ENCODE data around the gene COG7. TPM values are rescaled to one million over a fixed set of nuclear protein-coding genes. Genes with fewer than 3 reads are reported as not detected.

The COG7 gene
- total RNA-seq, 1 experiment from 2014 or later, result 38.3 TPM

DNA sequence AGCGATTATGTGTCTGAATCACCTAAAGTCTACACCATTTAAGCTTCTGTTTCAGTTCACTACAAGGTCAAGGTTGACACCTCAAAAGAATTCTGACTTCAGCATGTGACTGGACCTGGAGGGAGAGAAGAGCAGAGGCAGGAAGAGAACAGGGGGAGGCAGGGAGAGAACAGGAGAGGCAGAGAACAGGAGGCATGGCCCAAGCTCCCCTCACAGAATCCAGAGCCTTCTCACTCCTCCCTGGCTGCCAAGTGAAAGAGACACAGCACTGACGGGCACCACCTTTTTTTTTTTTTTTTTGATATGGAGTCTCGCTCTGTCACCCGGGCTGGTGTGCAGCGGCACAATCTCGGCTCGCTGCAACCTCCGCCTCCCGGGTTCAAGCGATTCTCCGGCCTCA lies 45.9 kb upstream of the COG7 start:
- no peaks in the 10 kb centered on the region for H3K9me3 ChIP-seq (ENCODE audit: insufficient read depth, low read depth)
- no peaks in the 10 kb centered on the region; the same call in 1 of the 2 replicates for H3K36me3 ChIP-seq (ENCODE audit: low read depth)
- intact Hi-C loops (cut with micrococcal nuclease; ENCODE audit: unreplicated experiment), result no loop called here
- peaks cover 3% of the 10 kb centered on the region; the same call in 1 of the 2 replicates for H3F3A ChIP-seq (ENCODE audit: insufficient read depth, low read depth)
- no peak overlapping the region for H3K4me3 ChIP-seq
- H3K4me1 ChIP-seq (replicated peaks; ENCODE audit: insufficient read depth), result peaks cover 6% of the 10 kb centered on the region
- H3K27me3 ChIP-seq (ENCODE audit: insufficient read depth, low read depth), result no peaks in the 10 kb centered on the region
- peaks cover 18% of the 10 kb centered on the region for H4K20me1 ChIP-seq (ENCODE audit: insufficient read depth)
- BruUV-seq (replicated peaks), result no TSS peak
- H3K4me2 ChIP-seq, result no peak overlapping the region
- no peak overlapping the region for H3K27ac ChIP-seq
- TF ChIP-seq, protein P1, sequence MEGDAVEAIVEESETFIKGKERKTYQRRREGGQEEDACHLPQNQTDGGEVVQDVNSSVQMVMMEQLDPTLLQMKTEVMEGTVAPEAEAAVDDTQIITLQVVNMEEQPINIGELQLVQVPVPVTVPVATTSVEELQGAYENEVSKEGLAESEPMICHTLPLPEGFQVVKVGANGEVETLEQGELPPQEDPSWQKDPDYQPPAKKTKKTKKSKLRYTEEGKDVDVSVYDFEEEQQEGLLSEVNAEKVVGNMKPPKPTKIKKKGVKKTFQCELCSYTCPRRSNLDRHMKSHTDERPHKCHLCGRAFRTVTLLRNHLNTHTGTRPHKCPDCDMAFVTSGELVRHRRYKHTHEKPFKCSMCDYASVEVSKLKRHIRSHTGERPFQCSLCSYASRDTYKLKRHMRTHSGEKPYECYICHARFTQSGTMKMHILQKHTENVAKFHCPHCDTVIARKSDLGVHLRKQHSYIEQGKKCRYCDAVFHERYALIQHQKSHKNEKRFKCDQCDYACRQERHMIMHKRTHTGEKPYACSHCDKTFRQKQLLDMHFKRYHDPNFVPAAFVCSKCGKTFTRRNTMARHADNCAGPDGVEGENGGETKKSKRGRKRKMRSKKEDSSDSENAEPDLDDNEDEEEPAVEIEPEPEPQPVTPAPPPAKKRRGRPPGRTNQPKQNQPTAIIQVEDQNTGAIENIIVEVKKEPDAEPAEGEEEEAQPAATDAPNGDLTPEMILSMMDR (conservative IDR thresholded peaks at IDR 0.05), result no peak
- no peak for TF ChIP-seq EZH2 (IDR thresholded peaks at IDR 0.05; ENCODE audit: low read depth)
- no peak overlapping the region for H2AFZ ChIP-seq
- CTCF ChIA-PET, result no interaction called here
- peaks cover 49% of the 10 kb centered on the region for H3K79me2 ChIP-seq (ENCODE audit: low read depth)
- POLR2A ChIA-PET (ENCODE audit: unreplicated experiment), result no interaction called here
- DNase-seq, result no peak
- H3K9me2 ChIP-seq (ENCODE audit: insufficient read depth), result no peaks in the 10 kb centered on the region

DNA sequence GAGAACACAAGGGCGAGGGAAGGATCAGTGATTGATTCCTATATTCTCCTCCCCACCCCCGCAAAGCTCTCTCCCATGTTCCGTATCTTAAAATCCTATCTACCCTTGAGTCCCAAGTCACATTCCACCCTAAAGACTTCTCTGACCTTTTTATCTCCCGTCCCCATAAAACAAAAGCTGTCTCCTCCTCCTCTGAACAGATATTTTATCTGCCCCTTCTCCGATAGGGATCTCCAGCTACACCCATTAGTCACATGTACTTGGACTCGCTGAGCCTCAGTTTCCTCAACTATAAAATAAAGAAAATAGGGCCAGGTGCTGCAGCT lies 44.5 kb upstream of the COG7 start:
- Histone ChIP-seq H3K27me3 (ENCODE audit: insufficient read depth, low read depth) (no peaks in the 10 kb centered on the region), H3K4me1 (replicated peaks; ENCODE audit: insufficient read depth) (no peaks in the 10 kb centered on the region), H3K27ac (no peak overlapping the region), H3K4me2 (no peak overlapping the region), H3K79me2 (ENCODE audit: low read depth) (peaks cover 35% of the 10 kb centered on the region), H3F3A (ENCODE audit: insufficient read depth, low read depth) (peaks cover 2% of the 10 kb centered on the region; the same call in 1 of the 2 replicates), H3K9me3 (ENCODE audit: insufficient read depth, low read depth) (no peaks in the 10 kb centered on the region), H3K36me3 (ENCODE audit: low read depth) (peaks cover 2% of the 10 kb centered on the region; the same call in 1 of the 2 replicates), H2AFZ (no peak overlapping the region), H3K9me2 (ENCODE audit: insufficient read depth) (no peaks in the 10 kb centered on the region), H4K20me1 (ENCODE audit: insufficient read depth) (peaks cover 13% of the 10 kb centered on the region; the same call in 1 of the 2 replicates), H3K4me3 (no peak overlapping the region)
- CTCF ChIA-PET, result interaction anchor here (0.6 kb wide), 1 partner anchor 11 kb away, joined by 4 read pairs; no protein-coding TSS in a partner anchor
- intact Hi-C loops (cut with micrococcal nuclease; ENCODE audit: unreplicated experiment), result no loop called here
- POLR2A ChIA-PET (ENCODE audit: unreplicated experiment), result no interaction called here
- BruUV-seq (replicated peaks), result no TSS peak
- no peak for DNase-seq
- TF ChIP-seq EZH2 (IDR thresholded peaks at IDR 0.05; ENCODE audit: low read depth), result no peak
- TF ChIP-seq, protein P1 (conservative IDR thresholded peaks at IDR 0.05), result no peak

DNA sequence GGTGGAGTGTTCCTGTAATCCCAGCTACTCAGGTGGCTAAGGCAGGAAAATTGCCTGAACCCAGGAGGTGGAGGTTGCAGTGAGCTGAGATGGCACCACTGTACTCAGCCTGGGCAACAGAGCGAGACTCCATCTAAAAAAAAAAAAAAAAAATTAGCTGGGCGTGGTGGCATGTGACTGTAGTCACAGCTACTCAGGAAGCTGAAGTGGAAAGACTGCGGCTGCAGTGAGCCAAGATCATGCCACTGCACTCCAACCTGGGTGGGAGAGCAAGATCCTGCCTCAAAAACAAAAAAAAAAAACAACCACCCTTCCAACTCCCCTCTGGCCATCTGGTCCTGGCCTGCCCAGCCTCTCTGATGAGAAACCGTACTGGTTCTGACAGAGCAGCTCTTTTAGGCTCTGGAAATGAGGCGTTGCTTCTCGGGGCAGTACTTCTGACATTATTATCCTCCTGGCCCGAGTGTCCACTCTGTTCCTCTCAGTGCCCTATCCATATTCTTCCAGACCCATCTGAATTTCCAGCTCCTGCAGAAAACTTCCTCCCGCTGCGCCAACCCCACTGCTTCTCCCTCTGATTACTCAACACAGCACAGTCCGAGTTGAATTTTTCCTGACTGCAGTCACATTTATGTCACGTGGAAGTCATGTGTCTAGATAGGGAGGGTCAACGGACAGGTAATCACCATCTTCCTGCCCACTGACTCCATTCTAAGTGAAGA lies 44.0 kb upstream of the COG7 start:
- H3K4me1 ChIP-seq (replicated peaks; ENCODE audit: insufficient read depth), result no peaks in the 10 kb centered on the region
- no peaks in the 10 kb centered on the region for H3K9me2 ChIP-seq (ENCODE audit: insufficient read depth)
- H3K9me3 ChIP-seq (ENCODE audit: insufficient read depth, low read depth), result no peaks in the 10 kb centered on the region
- BruUV-seq (replicated peaks), result TSS peak; percentile 10
- no peak overlapping the region for H3K4me3 ChIP-seq
- ChIA-PET CTCF (interaction anchor here (0.6 kb wide), 1 partner anchor 12 kb away, joined by 4 read pairs; no protein-coding TSS in a partner anchor), POLR2A (ENCODE audit: unreplicated experiment) (interaction anchor here (0.6 kb wide), 1 partner anchor 13 kb away, joined by 4 read pairs; no protein-coding TSS in a partner anchor)
- no peak overlapping the region for H2AFZ ChIP-seq
- H3F3A ChIP-seq (ENCODE audit: insufficient read depth, low read depth), result peaks cover 5% of the 10 kb centered on the region; the same call in 1 of the 2 replicates
- peaks cover 30% of the 10 kb centered on the region for H3K79me2 ChIP-seq (ENCODE audit: low read depth)
- TF ChIP-seq, protein P1 (conservative IDR thresholded peaks at IDR 0.05), result no peak
- no peak for TF ChIP-seq EZH2 (IDR thresholded peaks at IDR 0.05; ENCODE audit: low read depth)
- intact Hi-C loops (cut with micrococcal nuclease; ENCODE audit: unreplicated experiment), result no loop called here
- H3K36me3 ChIP-seq (ENCODE audit: low read depth), result peaks cover 7% of the 10 kb centered on the region; the same call in 1 of the 2 replicates
- no peak overlapping the region for H3K27ac ChIP-seq
- DNase-seq, result peak in 1 of 2 experiments; percentile 38
- no peak overlapping the region for H3K4me2 ChIP-seq
- peaks cover 13% of the 10 kb centered on the region; the same call in 1 of the 2 replicates for H4K20me1 ChIP-seq (ENCODE audit: insufficient read depth)
- no peaks in the 10 kb centered on the region for H3K27me3 ChIP-seq (ENCODE audit: insufficient read depth, low read depth)
